K562 (cell line): ENCODE measurements around the gene UBXN4. TPM values are rescaled to one million over a fixed set of nuclear protein-coding genes. Genes with fewer than 3 reads are reported as not detected.

Source experiments
- ETV1 ChIP-seq: fragments of 450-650 bp; conservative IDR thresholded peaks from 2 replicates; pipeline ENCODE4 v1.6.1; 2016; ENCODE audit warnings: missing genetic modification characterization, control low read depth, low read depth, missing compliant biosample characterization
- GABPB2 ChIP-seq: fragments of 250-450 bp; sonication (Bioruptor Pico); conservative IDR thresholded peaks from 2 replicates; pipeline ENCODE4 v1.5.1; 2021; ENCODE audit warnings: mild to moderate bottlenecking
- HIVEP1 ChIP-seq: fragments of 250-450 bp; sonication (Bioruptor Pico); IDR thresholded peaks from 2 replicates; pipeline ENCODE4 v1.4.0; 2020; ENCODE audit warnings: mild to moderate bottlenecking
- HMGN3 ChIP-seq: IDR thresholded peaks from 2 replicates; pipeline ENCODE4 v1.6.1; 2011; ENCODE audit warnings: borderline replicate concordance, low read depth, mild to moderate bottlenecking, mixed read lengths, low read length; ENCODE audit not compliant: insufficient read length; ENCODE audit errors: extremely low read depth
- KLF6 ChIP-seq: fragments of 250-450 bp; sonication (Bioruptor Pico); IDR thresholded peaks from 2 replicates; pipeline ENCODE4 v1.4.0; 2020; ENCODE audit warnings: mild to moderate bottlenecking, moderate library complexity, borderline replicate concordance
- MCM5 ChIP-seq: fragments of 450-650 bp; IDR thresholded peaks from 2 replicates; pipeline ENCODE4 v1.6.1; 2016; ENCODE audit warnings: low read depth
- SAFB ChIP-seq: fragments of 200-400 bp; formaldehyde crosslinking; IDR thresholded peaks from 2 replicates; pipeline ENCODE4 v1.6.1; 2017; ENCODE audit warnings: low read depth, low read length, borderline replicate concordance
- STAT5A ChIP-seq: IDR thresholded peaks from 2 replicates; pipeline ENCODE4 v1.6.1; 2012; ENCODE audit warnings: low read length, inconsistent platforms, borderline replicate concordance
- TAF15 ChIP-seq: fragments of 200-400 bp; formaldehyde crosslinking; IDR thresholded peaks from 2 replicates; pipeline ENCODE4 v1.6.1; 2017; ENCODE audit warnings: mild to moderate bottlenecking, low read depth, low read length, moderate library complexity
- ZNF24 ChIP-seq: fragments of 450-650 bp; IDR thresholded peaks from 2 replicates; pipeline ENCODE4 v1.6.1; 2016
- ZNF584 ChIP-seq: fragments of 200-800 bp; sonication (Bioruptor generic); IDR thresholded peaks from 2 replicates; pipeline ENCODE4 v1.6.1; 2016; ENCODE audit warnings: low read depth, mild to moderate bottlenecking, missing genetic modification characterization, missing compliant biosample characterization
- ZNF589 ChIP-seq: fragments of 200-800 bp; sonication (Bioruptor generic); IDR thresholded peaks from 2 replicates; pipeline ENCODE4 v1.6.1; 2016; ENCODE audit warnings: low read depth, missing genetic modification characterization, missing compliant biosample characterization
- ZNF644 ChIP-seq: fragments of 200-800 bp; sonication (Bioruptor generic); IDR thresholded peaks from 2 replicates; pipeline ENCODE4 v1.6.1; 2016; ENCODE audit warnings: low read depth, missing genetic modification characterization, missing compliant biosample characterization
- polyA plus RNA-seq, 8 experiments: library from polyadenylated mRNA; depleted of rRNA in 4 of 8; stranded (reverse) in 5 of 8; unstranded in 3 of 8; fragments of >200 nt; fragmentation: Nextera tagmentation in 2 of 8; fragmentation: Illumina TruSeq in 1 of 8; extraction: Ambion mirVana in 2 of 8; extraction: Trizol in 1 of 8; gene quantifications; 2 replicates each; pipeline versions ENCODE4 v1.2.1 to v1.2.3, GENCODE V29; 2011 to 2014; ENCODE audit warnings: inconsistent platforms in 1 of 8, missing spikeins in 1 of 8
- total RNA-seq, 7 experiments: library from RNA; depleted of rRNA in 6 of 7; stranded (reverse); fragments of >200 nt in 6 of 7; fragmentation: Illumina TruSeq in 2 of 7; extraction: Trizol in 2 of 7; gene quantifications; 2 replicates each; pipeline versions ENCODE4 v1.2.1 to v1.2.3, GENCODE V29; 2011 to 2021; ENCODE audit warnings: low replicate concordance in 1 of 7
- TF ChIP-seq, protein P1 (sequence below): conservative IDR thresholded peaks from 2 replicates; pipeline ENCODE4 v1.6.1; 2011; ENCODE audit warnings: low read depth, mild to moderate bottlenecking, low read length; ENCODE audit not compliant: control insufficient read depth
- TF ChIP-seq, protein P2 (sequence below), 3 experiments: fragments of 200-800 bp in 1 of 3; fragments of 250-450 bp in 1 of 3; fragments of 450-650 bp in 1 of 3; sonication (Bioruptor Pico) in 1 of 3; sonication (Bioruptor generic) in 1 of 3; formaldehyde crosslinking in 1 of 3; IDR thresholded peaks; 2 replicates each; pipeline versions ENCODE4 v1.6.1 to v1.8.0; 2016 to 2022; ENCODE audit warnings: mild to moderate bottlenecking in 2 of 3, missing genetic modification characterization in 2 of 3, missing compliant biosample characterization in 1 of 3, moderate library complexity in 1 of 3
- TF ChIP-seq, protein P3 (sequence below): sonication (generic); formaldehyde crosslinking; IDR thresholded peaks from 2 replicates; pipeline ENCODE4 v1.8.0; 2022; ENCODE audit warnings: mild to moderate bottlenecking, missing genetic modification reagents

UBXN4 gene
- total and polyA plus RNA-seq, 9 of the 15 experiments (the other 6 are each of a cell fraction or from before 2014, with no cell fraction given): 30.4 to 127 (median 55.3) TPM

DNA sequence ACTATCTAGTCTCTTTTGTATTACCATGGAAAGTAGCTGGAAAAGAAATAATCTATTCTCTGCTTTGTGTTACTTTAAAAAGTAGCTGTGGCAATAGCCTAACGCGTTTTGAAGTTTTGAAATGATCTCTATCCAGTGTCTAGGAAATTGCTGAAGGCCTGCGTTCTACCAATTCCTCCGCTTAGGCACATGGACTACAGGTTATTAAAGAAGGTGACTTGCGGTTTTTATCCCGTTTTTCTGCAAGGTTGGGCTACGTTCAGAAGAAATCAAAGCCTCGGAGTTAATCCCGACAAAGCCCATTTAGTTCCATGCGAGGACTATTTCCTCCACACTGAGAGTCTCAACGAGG lies 636 bp upstream of the UBXN4 start (continued):
- TF ChIP-seq, protein P1, sequence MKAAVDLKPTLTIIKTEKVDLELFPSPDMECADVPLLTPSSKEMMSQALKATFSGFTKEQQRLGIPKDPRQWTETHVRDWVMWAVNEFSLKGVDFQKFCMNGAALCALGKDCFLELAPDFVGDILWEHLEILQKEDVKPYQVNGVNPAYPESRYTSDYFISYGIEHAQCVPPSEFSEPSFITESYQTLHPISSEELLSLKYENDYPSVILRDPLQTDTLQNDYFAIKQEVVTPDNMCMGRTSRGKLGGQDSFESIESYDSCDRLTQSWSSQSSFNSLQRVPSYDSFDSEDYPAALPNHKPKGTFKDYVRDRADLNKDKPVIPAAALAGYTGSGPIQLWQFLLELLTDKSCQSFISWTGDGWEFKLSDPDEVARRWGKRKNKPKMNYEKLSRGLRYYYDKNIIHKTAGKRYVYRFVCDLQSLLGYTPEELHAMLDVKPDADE: no peak
- TF ChIP-seq KLF6 (CRISPR knock-in tag): no peak
- TF ChIP-seq GABPB2: no peak
- TF ChIP-seq ZNF589 (CRISPR knock-in tag): 0 out of 2 replicates have a peak, but pooled peaks have one; percentile 43
- no peak for TF ChIP-seq SAFB
- TF ChIP-seq STAT5A: no peak
- no peak for TF ChIP-seq ETV1
- no peak for TF ChIP-seq ZNF24
- TF ChIP-seq, protein P2, sequence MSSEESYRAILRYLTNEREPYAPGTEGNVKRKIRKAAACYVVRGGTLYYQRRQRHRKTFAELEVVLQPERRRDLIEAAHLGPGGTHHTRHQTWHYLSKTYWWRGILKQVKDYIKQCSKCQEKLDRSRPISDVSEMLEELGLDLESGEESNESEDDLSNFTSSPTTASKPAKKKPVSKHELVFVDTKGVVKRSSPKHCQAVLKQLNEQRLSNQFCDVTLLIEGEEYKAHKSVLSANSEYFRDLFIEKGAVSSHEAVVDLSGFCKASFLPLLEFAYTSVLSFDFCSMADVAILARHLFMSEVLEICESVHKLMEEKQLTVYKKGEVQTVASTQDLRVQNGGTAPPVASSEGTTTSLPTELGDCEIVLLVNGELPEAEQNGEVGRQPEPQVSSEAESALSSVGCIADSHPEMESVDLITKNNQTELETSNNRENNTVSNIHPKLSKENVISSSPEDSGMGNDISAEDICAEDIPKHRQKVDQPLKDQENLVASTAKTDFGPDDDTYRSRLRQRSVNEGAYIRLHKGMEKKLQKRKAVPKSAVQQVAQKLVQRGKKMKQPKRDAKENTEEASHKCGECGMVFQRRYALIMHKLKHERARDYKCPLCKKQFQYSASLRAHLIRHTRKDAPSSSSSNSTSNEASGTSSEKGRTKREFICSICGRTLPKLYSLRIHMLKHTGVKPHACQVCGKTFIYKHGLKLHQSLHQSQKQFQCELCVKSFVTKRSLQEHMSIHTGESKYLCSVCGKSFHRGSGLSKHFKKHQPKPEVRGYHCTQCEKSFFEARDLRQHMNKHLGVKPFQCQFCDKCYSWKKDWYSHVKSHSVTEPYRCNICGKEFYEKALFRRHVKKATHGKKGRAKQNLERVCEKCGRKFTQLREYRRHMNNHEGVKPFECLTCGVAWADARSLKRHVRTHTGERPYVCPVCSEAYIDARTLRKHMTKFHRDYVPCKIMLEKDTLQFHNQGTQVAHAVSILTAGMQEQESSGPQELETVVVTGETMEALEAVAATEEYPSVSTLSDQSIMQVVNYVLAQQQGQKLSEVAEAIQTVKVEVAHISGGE (CRISPR knock-in tag; IDR thresholded peaks at IDR 0.05): no peak
- TF ChIP-seq MCM5: no peak
- TF ChIP-seq HMGN3: peak; percentile 3
- TF ChIP-seq, protein P3, sequence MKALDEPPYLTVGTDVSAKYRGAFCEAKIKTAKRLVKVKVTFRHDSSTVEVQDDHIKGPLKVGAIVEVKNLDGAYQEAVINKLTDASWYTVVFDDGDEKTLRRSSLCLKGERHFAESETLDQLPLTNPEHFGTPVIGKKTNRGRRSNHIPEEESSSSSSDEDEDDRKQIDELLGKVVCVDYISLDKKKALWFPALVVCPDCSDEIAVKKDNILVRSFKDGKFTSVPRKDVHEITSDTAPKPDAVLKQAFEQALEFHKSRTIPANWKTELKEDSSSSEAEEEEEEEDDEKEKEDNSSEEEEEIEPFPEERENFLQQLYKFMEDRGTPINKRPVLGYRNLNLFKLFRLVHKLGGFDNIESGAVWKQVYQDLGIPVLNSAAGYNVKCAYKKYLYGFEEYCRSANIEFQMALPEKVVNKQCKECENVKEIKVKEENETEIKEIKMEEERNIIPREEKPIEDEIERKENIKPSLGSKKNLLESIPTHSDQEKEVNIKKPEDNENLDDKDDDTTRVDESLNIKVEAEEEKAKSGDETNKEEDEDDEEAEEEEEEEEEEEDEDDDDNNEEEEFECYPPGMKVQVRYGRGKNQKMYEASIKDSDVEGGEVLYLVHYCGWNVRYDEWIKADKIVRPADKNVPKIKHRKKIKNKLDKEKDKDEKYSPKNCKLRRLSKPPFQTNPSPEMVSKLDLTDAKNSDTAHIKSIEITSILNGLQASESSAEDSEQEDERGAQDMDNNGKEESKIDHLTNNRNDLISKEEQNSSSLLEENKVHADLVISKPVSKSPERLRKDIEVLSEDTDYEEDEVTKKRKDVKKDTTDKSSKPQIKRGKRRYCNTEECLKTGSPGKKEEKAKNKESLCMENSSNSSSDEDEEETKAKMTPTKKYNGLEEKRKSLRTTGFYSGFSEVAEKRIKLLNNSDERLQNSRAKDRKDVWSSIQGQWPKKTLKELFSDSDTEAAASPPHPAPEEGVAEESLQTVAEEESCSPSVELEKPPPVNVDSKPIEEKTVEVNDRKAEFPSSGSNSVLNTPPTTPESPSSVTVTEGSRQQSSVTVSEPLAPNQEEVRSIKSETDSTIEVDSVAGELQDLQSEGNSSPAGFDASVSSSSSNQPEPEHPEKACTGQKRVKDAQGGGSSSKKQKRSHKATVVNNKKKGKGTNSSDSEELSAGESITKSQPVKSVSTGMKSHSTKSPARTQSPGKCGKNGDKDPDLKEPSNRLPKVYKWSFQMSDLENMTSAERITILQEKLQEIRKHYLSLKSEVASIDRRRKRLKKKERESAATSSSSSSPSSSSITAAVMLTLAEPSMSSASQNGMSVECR (CRISPR knock-in tag): no peak
- no peak for TF ChIP-seq ZNF584
- TF ChIP-seq TAF15: no peak
- no peak for TF ChIP-seq HIVEP1
- no peak for TF ChIP-seq ZNF644 (tag)
